ENCODE results near the gene GNG7. TPM values are rescaled to one million over a fixed set of nuclear protein-coding genes. Genes with fewer than 3 reads are reported as not detected.
A peak's percentile ranks its signal among the peaks of the same experiment; 100 is the strongest.

Gene GNG7
- total RNA-seq, 1 donor: not detected

GRCh38 chr19:2604747-2605329, 97.7 kb downstream of the GNG7 start:
- H3K4me3 ChIP-seq (ENCODE audit: low read depth, low read length): no peak overlapping the region
- DNase-seq (ENCODE audit: low read depth): no peak
- TF ChIP-seq, protein P1, sequence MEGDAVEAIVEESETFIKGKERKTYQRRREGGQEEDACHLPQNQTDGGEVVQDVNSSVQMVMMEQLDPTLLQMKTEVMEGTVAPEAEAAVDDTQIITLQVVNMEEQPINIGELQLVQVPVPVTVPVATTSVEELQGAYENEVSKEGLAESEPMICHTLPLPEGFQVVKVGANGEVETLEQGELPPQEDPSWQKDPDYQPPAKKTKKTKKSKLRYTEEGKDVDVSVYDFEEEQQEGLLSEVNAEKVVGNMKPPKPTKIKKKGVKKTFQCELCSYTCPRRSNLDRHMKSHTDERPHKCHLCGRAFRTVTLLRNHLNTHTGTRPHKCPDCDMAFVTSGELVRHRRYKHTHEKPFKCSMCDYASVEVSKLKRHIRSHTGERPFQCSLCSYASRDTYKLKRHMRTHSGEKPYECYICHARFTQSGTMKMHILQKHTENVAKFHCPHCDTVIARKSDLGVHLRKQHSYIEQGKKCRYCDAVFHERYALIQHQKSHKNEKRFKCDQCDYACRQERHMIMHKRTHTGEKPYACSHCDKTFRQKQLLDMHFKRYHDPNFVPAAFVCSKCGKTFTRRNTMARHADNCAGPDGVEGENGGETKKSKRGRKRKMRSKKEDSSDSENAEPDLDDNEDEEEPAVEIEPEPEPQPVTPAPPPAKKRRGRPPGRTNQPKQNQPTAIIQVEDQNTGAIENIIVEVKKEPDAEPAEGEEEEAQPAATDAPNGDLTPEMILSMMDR (IDR thresholded peaks at IDR 0.05; ENCODE audit: insufficient read depth, low read depth, low read length): no peak

DNA sequence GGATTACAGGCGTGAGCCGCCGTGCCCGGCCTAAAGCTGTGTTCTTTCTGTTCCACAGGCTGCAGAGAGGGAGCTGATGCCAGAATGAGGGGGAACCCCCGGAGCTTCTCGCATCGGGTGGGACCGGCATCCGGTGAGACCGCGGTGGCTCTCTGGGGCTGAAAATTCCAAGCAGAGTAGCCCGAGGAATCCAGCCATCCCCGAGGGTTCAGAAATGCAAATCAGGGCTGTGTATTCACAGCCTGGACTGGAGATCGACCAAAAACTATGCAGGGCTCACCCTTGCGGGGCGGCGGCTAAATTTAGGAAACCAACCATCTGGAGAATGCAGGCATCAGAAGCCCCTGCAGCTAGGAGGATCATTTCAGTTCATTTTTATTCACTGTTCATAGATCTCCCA, 99.2 kb downstream of the GNG7 start:
- H3K4me3 ChIP-seq (ENCODE audit: low read depth, low read length): peak overlapping the region; percentile 30
- TF ChIP-seq, protein P1 (IDR thresholded peaks at IDR 0.05; ENCODE audit: insufficient read depth, low read depth, low read length): no peak
- peak; percentile 45 for DNase-seq (ENCODE audit: low read depth)

DNA sequence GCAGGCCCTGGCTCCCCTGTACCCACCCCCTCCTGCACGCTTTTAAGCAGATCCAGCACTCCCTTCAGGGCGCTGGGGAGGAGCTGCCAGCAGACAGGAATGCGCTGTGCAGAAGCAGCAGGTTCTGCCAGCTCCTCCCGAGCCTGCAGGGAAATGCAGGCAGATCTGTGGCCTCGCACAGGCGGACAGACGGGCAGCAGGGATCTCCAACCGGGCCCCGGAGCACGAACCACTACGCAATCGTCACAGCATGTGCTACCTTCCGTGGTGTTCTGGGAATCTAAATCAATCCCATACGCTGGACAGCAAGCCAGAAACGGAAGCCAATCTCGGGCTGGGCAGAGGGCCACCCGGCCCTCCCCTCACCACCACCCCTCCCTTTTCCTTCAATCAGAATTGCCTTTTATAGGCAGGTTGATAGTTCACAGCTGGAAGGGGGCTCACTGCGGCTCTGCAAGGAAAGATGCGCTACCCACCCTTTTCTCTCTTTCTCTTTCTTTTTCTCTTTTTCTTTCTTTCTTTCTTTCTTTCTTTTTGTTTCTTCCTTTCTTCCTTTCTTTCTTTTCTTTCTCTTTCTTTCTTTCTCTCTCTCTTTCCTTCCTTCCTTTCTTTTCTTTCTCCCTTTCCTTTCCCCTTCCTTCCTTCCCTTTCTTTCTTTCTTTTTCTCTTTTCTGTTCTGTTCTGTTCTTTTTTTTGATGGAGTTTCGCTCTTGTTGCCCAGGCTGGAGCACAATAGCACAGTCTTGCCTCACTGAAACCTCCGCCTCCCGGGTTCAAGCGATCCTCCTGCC, 99.9 kb downstream of the GNG7 start:
- peak; percentile 93 for DNase-seq (ENCODE audit: low read depth)
- TF ChIP-seq, protein P1 (IDR thresholded peaks at IDR 0.05; ENCODE audit: insufficient read depth, low read depth, low read length): no peak
- H3K4me3 ChIP-seq (ENCODE audit: low read depth, low read length): peak overlapping the region; percentile 37

- H3K4me3 ChIP-seq (ENCODE audit: low read depth, low read length): no peak overlapping the region
- no peak for DNase-seq (ENCODE audit: low read depth)
- TF ChIP-seq, protein P1 (IDR thresholded peaks at IDR 0.05; ENCODE audit: insufficient read depth, low read depth, low read length): no peak
Measured at GRCh38 chr19:2600914-2601870, 101.3 kb downstream of the GNG7 start.

GRCh38 chr19:2594319-2594718, 108.2 kb downstream of the GNG7 start:
- TF ChIP-seq, protein P1 (IDR thresholded peaks at IDR 0.05; ENCODE audit: insufficient read depth, low read depth, low read length): no peak
- H3K4me3 ChIP-seq (ENCODE audit: low read depth, low read length): no peak overlapping the region
- no peak for DNase-seq (ENCODE audit: low read depth)

GRCh38 chr19:2592824-2593223, 109.7 kb downstream of the GNG7 start:
- no peak for DNase-seq (ENCODE audit: low read depth)
- H3K4me3 ChIP-seq (ENCODE audit: low read depth, low read length): no peak overlapping the region
- TF ChIP-seq, protein P1 (IDR thresholded peaks at IDR 0.05; ENCODE audit: insufficient read depth, low read depth, low read length): no peak
